ENCODE measurements around the gene EIF3D. TPM values are rescaled to one million over a fixed set of nuclear protein-coding genes. Genes with fewer than 3 reads are reported as not detected.

Gene EIF3D
- total RNA-seq, 1 experiment from 2014 or later: 306 TPM

GRCh38 chr22:36528341-36528740, 625 bp downstream of the EIF3D start:
- BruUV-seq (replicated peaks): no TSS peak
- peaks cover 56% of the 10 kb centered on the region for H3K79me2 ChIP-seq (ENCODE audit: insufficient read depth, low read length)
- intact Hi-C loops (cut with micrococcal nuclease): no loop called here
- H3K9ac ChIP-seq (ENCODE audit: low read length): peak overlapping the region; percentile 97
- peaks cover 13 to 32% of the 10 kb centered on the region in 2 experiments; a peak in 3 of 4 replicates for H3K4me1 ChIP-seq (ENCODE audit: control insufficient read depth in 1 of 2, insufficient read depth in 2 of 2, low read length in 2 of 2)
- RAD21 ChIA-PET (ENCODE audit: low non-redundant PET in 1 of 2, low total read pairs in 2 of 2, uncharacterized antibody in 2 of 2, unreplicated experiment in 2 of 2): no interaction called here
- peaks cover 34 to 41% of the 10 kb centered on the region in 2 experiments for H3K36me3 ChIP-seq (ENCODE audit: control insufficient read depth in 1 of 2, insufficient read depth in 2 of 2, low read length in 2 of 2)
- peak overlapping the region; percentile 87 for H3K27ac ChIP-seq (ENCODE audit: low read depth, low read length)
- DNase-seq (ENCODE audit: low read depth, low spot score): no peak
- H2AFZ ChIP-seq (ENCODE audit: low read depth, low read length, poor library complexity, severe bottlenecking): no peak overlapping the region
- H3K4me3 ChIP-seq (replicated peaks in 1 of 2; ENCODE audit: low read depth in 1 of 2, low read length in 2 of 2): peak overlapping the region; percentile 97 to 99
- no peak for ATAC-seq
- no peaks in the 10 kb centered on the region for H3K9me3 ChIP-seq (ENCODE audit: control insufficient read depth in 1 of 2, insufficient read depth in 1 of 2, low read depth in 1 of 2, low read length in 2 of 2)
- POLR2A ChIA-PET: interaction anchor here (1.3 to 2.3 kb wide), 4 partner anchors 12 to 248 kb away, joined by 3 to 15 read pairs (median 7); partner anchors contain the start of gene IFT27
- CTCF ChIA-PET: interaction anchor here (1.8 kb wide), 1 partner anchor 17 kb away, joined by 5 read pairs; no protein-coding TSS in a partner anchor
- peaks cover 13% of the 10 kb centered on the region; the same call in 1 of the 2 replicates for H4K20me1 ChIP-seq (ENCODE audit: insufficient read depth)
- peak overlapping the region; percentile 77 for H3K4me2 ChIP-seq (ENCODE audit: low read length)
- H3K9me2 ChIP-seq (ENCODE audit: insufficient read depth): no peaks in the 10 kb centered on the region
- no peaks in the 10 kb centered on the region for H3K27me3 ChIP-seq (ENCODE audit: insufficient read depth, low read length)
- TF ChIP-seq EZH2 (IDR thresholded peaks at IDR 0.05): no peak
- TF ChIP-seq JUND (IDR thresholded peaks at IDR 0.05): no peak
- TF ChIP-seq ATF3 (IDR thresholded peaks at IDR 0.05): no peak
- no peak for TF ChIP-seq FOSL1 (IDR thresholded peaks at IDR 0.05; ENCODE audit: low read depth)
- TF ChIP-seq ZFX (IDR thresholded peaks at IDR 0.05): no peak
- TF ChIP-seq TCF7L2 (IDR thresholded peaks at IDR 0.05; ENCODE audit: borderline replicate concordance, extremely low read depth, insufficient read depth, insufficient read length): no peak
- no peak for TF ChIP-seq CBX3 (IDR thresholded peaks at IDR 0.05; ENCODE audit: low read depth)

- ChIA-PET RAD21 (ENCODE audit: low non-redundant PET in 1 of 2, low total read pairs in 2 of 2, uncharacterized antibody in 2 of 2, unreplicated experiment in 2 of 2) (no interaction called here), CTCF (interaction anchor here (0.9 kb wide), 1 partner anchor 10 kb away, joined by 3 read pairs; no protein-coding TSS in a partner anchor), POLR2A (interaction anchor here (1.2 kb wide), 1 partner anchor 12 kb away, joined by 3 read pairs; no protein-coding TSS in a partner anchor)
- intact Hi-C loops (cut with micrococcal nuclease): no loop called here
- H3K4me1 ChIP-seq (ENCODE audit: control insufficient read depth in 1 of 2, insufficient read depth in 2 of 2, low read length in 2 of 2): peaks cover 2 to 9% of the 10 kb centered on the region in 2 experiments; a peak in 2 of 4 replicates
- H3K9me3 ChIP-seq (ENCODE audit: control insufficient read depth in 1 of 2, insufficient read depth in 1 of 2, low read depth in 1 of 2, low read length in 2 of 2): no peaks in the 10 kb centered on the region
- H3K27ac ChIP-seq (ENCODE audit: low read depth, low read length): no peak overlapping the region
- peaks cover 81 to 95% of the 10 kb centered on the region in 2 experiments for H3K36me3 ChIP-seq (ENCODE audit: control insufficient read depth in 1 of 2, insufficient read depth in 2 of 2, low read length in 2 of 2)
- no peak for TF ChIP-seq POLR2A (IDR thresholded peaks at IDR 0.05; ENCODE audit: borderline replicate concordance, extremely low read depth, insufficient read depth, insufficient read length)
- BruUV-seq (replicated peaks): no TSS peak
- no peaks in the 10 kb centered on the region for H3K9me2 ChIP-seq (ENCODE audit: insufficient read depth)
- peaks cover 85% of the 10 kb centered on the region for H3K79me2 ChIP-seq (ENCODE audit: insufficient read depth, low read length)
- DNase-seq (ENCODE audit: low read depth, low spot score) (no peak), ATAC-seq (no peak)
- H4K20me1 ChIP-seq (ENCODE audit: insufficient read depth): peaks cover 13% of the 10 kb centered on the region; the same call in 1 of the 2 replicates
- no peak overlapping the region for H3K4me2 ChIP-seq (ENCODE audit: low read length)
- H2AFZ ChIP-seq (ENCODE audit: low read depth, low read length, poor library complexity, severe bottlenecking): no peak overlapping the region
- no peak overlapping the region for H3K9ac ChIP-seq (ENCODE audit: low read length)
- H3K27me3 ChIP-seq (ENCODE audit: insufficient read depth, low read length): no peaks in the 10 kb centered on the region
- no peak overlapping the region for H3K4me3 ChIP-seq (replicated peaks in 1 of 2; ENCODE audit: low read depth in 1 of 2, low read length in 2 of 2)
Measured at GRCh38 chr22:36522662-36523061, 6.3 kb downstream of the EIF3D start.

Data from HCT116 (cell line).